Right lobe of liver (tissue), 4 donors: ENCODE data around the gene TUBG2.
"Not testable (repeated sequence)": the region's sequence is repeated elsewhere in the genome, so short reads cannot be mapped to it uniquely, and the experiment has no call there.

ENCODE experiments used
- POLR2A ChIP-seq: fragments of 450-650 bp; IDR thresholded peaks from one replicate; pipeline ENCODE4 v1.6.1; 2017; ENCODE audit warnings: antibody characterized with exemption, mild to moderate bottlenecking
- TF ChIP-seq, protein P1 (sequence below), 4 donors: fragments of 200-600 bp in 3 of 4; fragments of 450-650 bp in 1 of 4; IDR thresholded peaks; one replicate each; pipeline versions ENCODE4 v1.5.1 to v1.8.0; 2016 to 2022; ENCODE audit warnings: antibody characterized with exemption in 4 of 4, mild to moderate bottlenecking in 2 of 4
- donor health status: DM: no; HTN: no; CAD: no.
- donor health status: DM: no; HTN: no; CAD: no.
- donor health status: DM: no; HTN: yes; CAD: no.

DNA sequence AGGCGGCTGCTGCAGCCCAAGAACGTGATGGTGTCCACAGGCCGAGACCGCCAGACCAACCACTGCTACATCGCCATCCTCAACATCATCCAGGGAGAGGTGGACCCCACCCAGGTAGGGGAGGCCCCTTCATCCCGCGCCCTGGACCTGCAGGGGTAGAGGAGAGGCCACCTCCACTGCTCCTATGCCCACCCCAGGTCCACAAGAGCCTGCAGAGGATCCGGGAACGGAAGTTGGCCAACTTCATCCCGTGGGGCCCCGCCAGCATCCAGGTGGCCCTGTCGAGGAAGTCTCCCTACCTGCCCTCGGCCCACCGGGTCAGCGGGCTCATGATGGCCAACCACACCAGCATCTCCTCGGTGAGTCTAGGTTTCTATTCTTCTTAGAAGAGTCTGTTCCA is 7.0 kb downstream of the TUBG2 start:
- TF ChIP-seq, protein P1, sequence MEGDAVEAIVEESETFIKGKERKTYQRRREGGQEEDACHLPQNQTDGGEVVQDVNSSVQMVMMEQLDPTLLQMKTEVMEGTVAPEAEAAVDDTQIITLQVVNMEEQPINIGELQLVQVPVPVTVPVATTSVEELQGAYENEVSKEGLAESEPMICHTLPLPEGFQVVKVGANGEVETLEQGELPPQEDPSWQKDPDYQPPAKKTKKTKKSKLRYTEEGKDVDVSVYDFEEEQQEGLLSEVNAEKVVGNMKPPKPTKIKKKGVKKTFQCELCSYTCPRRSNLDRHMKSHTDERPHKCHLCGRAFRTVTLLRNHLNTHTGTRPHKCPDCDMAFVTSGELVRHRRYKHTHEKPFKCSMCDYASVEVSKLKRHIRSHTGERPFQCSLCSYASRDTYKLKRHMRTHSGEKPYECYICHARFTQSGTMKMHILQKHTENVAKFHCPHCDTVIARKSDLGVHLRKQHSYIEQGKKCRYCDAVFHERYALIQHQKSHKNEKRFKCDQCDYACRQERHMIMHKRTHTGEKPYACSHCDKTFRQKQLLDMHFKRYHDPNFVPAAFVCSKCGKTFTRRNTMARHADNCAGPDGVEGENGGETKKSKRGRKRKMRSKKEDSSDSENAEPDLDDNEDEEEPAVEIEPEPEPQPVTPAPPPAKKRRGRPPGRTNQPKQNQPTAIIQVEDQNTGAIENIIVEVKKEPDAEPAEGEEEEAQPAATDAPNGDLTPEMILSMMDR (IDR thresholded peaks at IDR 0.05) = not testable (repeated sequence)
- TF ChIP-seq POLR2A = not testable (repeated sequence)
